SH-SY5Y (cell line): ENCODE measurements around the gene PFDN1.

Experiments used
- GATA2 ChIP-seq: IDR thresholded peaks from 2 replicates; pipeline ENCODE4 v1.6.1; 2011; ENCODE audit warnings: mild to moderate bottlenecking, low read depth, low read length
- GATA3 ChIP-seq: IDR thresholded peaks from 2 replicates; pipeline ENCODE4 v1.6.1; 2011; ENCODE audit warnings: low read depth, mild to moderate bottlenecking, low read length, moderate library complexity

DNA sequence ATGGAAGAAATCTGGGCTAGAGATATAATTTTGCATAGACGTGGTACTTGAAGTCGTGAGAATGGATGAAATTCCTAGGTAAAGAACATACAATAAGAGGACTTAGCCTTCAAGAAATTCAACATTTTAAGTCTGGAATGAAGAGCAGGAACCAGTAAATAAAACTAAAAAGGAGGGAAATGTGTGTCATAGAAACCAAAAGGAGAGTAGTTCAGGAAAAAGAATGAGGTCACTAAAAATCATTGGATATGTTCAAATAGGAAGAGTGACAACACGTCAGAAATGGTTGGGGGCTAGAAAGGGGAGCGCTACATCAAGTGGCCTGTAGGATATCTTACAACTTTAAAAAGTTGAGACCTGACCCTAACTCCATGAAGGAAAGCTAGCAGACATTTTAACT, 44.0 kb downstream of the PFDN1 start:
- TF ChIP-seq GATA3 (no peak), GATA2 (no peak)
